ENCODE data around the gene PROM1.

DNA sequence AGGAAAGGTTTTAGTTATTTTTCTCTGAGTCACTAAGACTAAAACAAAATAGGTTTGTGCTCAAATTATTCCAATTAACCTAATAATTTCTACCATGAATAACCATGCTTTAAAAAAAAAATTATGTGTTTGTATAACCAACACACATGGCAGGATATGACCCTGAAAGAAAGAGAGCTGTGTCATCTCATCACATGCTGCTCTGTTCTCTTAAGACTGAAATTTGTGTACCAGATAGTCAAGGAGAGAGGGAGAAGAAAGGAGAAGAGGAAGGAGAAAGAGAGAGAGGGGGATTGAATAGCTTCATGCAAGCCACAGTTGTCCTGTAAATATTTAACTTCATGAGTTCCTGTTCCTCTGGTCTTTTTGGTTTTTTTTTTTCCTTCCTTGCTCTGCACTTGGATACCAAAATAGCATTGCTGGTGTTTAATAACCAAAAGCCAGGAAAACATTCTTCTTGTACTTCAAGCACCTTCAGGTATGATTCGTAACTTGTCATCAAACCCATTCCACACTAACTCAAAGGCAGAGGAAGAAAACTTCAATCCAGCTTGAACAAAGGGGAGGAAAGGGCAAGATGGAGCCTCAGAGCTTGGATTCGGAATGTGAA lies 6.4 kb upstream of the PROM1 start:
- TF ChIP-seq EZH2phosphoT487 (IDR thresholded peaks at IDR 0.05; ENCODE audit: borderline replicate concordance, low read length) = no peak
- TF ChIP-seq, protein P1, sequence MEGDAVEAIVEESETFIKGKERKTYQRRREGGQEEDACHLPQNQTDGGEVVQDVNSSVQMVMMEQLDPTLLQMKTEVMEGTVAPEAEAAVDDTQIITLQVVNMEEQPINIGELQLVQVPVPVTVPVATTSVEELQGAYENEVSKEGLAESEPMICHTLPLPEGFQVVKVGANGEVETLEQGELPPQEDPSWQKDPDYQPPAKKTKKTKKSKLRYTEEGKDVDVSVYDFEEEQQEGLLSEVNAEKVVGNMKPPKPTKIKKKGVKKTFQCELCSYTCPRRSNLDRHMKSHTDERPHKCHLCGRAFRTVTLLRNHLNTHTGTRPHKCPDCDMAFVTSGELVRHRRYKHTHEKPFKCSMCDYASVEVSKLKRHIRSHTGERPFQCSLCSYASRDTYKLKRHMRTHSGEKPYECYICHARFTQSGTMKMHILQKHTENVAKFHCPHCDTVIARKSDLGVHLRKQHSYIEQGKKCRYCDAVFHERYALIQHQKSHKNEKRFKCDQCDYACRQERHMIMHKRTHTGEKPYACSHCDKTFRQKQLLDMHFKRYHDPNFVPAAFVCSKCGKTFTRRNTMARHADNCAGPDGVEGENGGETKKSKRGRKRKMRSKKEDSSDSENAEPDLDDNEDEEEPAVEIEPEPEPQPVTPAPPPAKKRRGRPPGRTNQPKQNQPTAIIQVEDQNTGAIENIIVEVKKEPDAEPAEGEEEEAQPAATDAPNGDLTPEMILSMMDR (conservative IDR thresholded peaks at IDR 0.05; ENCODE audit: low read depth, low read length) = no peak
